NCI-H1092 treated with DMSO at 0.1 percent for 48 hours (cell line): ENCODE measurements around the gene MYO1E.
"Not testable (repeated sequence)": the region's sequence is repeated elsewhere in the genome, so short reads cannot be mapped to it uniquely, and the experiment has no call there.

Experiments used
- DNase-seq: peaks from one replicate; lab custom pipeline; 2025; lab: John Stamatoyannopoulos, UW

MYO1E gene

DNA sequence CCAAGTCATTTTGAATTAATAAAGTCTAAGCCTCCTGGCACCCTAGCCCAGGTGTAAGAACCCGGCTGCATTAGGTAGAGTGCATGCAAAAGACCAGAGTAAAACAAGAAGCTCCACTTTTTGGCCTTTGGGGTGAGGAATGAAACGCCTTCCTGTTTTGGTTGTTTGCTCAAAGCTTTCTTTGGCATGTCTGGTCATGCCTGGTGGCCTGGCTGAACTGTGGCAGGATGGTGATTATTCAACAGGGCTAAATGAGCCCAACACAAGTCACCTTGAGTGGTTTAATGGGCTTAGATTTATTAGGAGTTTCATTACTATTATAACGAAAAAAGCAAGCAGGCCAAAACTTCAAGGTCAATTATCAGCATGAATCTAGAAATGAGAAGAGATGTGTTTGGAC is 206.9 kb downstream of the MYO1E start:
- no peak for DNase-seq

DNA sequence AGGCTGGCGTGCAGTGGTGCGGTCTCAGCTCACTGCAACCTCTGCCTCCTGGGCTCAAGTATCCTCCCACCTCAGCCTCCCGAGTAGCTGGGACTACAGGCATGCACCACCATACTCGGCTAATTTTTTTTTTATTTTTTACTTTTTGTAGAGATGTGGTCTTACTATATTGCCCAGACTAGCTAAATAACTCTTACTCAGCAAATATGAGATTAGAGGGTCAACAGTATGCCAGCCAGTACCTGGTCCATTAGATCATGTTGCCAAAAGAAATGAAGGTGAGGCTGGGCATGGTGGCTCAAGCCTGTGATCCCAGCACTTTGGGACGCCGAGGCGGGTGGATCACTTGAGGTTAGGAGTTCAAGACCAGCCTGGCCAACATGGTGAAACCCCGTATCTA is 210.6 kb downstream of the MYO1E start:
- DNase-seq: not testable (repeated sequence)

DNA sequence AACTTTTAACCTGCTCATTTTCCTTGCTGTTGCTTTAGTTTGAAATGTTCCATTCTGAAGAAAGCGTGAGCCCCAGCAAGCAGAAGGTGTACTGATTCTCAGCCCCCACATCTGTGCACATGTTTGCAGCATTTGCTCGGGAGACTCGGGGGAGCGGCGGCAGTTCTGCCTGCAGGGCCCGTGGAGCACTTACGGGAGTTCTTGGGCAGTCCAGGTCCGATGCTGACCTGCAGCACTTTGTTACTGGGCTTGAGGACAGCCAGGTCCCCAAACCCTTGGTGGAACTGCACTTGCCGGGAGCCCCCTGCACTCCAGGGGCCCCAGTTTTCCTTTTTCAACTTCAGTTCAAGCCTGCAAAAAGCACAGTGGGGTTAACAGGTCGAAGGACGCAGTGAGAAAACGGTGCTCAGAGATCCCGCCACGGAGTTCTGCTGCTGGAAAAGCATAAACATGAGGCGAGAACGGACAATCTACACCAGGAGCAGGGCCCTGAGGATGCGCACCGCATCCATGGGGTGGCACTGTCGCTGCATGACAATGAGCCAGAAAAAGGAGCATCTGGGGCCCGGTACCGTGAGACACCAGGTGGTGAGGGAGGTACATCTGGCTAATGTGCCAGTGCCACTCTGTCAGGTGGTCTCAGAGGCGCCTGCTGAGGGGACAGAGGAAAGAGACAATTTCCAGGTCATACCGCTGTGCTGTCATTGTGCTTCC is 211.6 kb downstream of the MYO1E start:
- peak; percentile 46 for DNase-seq

DNA sequence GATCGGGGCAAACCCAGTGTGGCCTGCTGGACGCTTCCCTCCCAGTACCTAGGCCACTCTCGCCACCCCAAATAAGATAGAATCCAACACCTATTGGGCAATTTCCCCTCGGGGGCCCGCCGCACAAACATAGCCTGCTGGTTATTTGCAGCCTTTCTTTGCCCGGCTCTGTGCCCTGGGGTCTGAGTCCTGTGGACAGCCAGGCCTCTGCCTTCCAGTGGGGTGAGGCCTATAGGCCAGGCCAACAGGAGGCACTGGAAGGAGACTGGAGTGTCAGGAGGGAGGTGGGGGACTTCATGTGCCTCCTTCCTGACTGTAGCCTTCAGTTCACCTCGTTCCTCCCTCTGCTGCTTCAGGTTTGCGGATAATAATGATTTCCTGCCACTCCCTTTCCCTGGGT is 213.5 kb downstream of the MYO1E start:
- DNase-seq: no peak

DNA sequence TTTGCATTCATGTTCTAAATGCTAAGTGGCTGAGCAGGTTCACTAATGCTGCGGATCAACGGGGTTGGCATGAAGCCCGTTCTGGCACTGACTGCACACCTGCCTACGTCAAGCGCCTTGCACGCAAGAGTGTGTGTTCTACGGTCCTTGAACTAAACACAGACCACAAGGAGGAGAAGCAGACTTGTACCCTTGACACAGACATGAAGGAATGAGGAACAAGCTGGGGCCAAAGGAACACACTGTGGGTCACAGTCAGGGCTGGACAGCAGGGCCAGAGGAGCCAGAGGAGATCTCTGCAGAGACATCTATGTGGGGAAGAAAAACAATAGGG is 214.0 kb downstream of the MYO1E start:
- DNase-seq: no peak

DNA sequence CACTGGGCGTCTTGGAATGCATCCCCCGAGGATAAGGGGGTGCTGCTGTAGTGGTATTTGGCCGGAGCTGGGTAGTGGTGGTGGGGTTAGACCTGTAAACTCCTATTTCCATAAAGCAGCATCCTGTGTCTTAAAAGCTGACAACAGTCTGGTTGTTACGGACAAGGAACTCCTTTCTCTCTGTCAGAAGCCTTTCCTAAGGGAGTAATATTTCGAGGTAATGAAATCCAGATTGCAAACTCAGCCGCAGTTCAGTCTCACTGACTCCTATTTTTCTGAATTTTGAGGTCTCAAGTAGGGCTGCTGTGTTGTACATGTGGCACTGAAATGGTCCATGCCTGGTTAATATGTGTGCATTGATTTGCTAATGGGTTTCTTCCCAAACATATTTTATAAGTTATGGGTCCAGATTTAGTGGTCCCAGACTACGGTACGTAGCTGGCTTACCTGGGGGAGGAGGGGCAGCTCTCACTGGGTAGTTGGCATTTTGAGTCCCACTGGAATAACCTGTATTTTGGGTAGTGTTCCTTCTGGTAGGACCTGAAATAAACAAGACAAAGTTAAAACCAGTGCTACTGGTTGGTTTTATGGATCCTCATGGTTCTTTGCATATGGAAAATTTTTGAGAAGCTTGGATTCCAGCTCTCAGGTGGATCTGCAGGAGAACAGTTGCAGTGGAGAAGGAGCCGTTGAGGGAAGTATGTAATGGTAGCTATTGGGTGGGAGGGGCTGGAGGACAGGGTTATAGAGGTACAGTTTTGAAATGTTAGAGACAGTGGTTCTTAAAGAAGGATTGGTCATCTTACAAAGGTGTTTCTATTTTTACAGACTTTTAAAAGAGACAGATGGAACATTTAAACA is 214.6 kb downstream of the MYO1E start:
- DNase-seq: peak; percentile 1

DNA sequence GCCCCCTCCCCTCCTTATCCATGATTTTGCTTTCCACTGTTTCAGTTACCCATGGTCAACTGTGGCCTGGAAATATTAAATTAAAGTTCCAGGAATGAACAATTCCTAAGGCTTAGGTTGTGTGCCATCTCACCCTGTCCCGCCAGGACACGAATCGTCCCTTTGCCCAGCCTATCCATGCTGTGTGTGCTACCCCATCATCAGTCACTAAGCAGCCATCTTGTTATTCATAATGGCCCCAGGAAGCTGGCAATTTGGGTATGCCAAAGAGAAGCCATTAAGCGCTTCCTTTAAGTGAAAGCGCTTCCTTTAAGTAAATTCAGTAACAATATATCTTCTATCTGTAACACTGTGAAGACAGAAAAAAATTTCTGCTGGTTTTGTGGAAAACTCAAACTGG is 215.3 kb downstream of the MYO1E start:
- no peak for DNase-seq

DNA sequence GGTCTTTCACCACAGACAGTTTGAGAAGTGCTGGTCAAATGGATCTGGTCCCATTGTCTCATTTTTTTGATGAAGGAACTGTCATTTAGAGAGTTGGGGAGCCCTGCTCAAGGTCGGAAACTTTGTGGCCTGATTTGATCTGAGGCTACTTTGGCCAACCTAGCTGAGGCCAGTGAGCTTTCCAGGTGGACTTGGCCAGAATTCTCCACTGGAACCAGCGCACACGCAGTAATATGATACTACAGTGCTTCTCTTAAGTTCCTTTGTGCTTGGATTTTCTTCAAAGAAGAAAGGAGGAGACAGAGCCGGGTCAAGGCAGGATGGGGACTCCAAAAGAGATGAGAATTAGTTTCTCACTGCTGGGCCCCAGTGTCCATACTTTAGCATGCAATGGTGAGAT is 217.2 kb downstream of the MYO1E start:
- DNase-seq: no peak

DNA sequence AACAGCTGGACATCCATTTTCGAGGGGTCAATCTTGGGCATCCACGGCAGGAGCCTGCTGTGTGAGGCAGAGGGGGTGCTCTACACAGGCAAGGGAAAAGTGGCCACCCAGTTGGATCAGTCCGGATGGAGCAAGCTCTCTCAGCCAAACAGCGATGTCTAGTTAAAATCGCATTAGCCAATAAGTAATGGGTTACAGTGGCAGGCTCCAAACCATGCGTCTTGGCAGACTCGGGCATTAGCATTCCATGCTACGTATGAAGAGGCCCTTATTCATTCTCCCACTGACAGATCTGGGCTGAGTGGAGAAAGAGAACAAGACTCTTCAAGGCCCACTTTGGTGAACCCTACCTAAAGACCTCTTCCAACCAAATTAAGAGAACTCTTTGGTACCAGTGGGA is 218.4 kb downstream of the MYO1E start:
- no peak for DNase-seq

DNA sequence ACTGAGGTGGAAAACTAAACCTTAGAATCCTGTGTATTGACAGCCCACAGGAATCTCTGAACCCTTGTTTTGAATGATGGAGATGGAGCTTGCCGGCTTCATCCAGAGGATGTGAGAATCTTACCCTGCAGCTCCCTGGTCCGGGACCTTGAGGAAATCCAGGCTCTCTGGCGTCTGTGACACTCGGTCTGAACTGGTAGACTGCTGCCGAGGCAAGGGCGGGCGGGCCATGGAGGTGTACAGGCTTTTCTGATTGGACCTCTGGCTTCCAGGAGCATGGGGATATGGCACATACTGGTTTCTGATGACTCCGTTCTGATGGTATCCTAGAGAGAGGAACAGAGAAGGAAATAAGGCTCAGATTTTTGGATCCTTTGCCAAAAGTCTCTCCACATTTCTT is 219.2 kb downstream of the MYO1E start:
- no peak for DNase-seq

DNA sequence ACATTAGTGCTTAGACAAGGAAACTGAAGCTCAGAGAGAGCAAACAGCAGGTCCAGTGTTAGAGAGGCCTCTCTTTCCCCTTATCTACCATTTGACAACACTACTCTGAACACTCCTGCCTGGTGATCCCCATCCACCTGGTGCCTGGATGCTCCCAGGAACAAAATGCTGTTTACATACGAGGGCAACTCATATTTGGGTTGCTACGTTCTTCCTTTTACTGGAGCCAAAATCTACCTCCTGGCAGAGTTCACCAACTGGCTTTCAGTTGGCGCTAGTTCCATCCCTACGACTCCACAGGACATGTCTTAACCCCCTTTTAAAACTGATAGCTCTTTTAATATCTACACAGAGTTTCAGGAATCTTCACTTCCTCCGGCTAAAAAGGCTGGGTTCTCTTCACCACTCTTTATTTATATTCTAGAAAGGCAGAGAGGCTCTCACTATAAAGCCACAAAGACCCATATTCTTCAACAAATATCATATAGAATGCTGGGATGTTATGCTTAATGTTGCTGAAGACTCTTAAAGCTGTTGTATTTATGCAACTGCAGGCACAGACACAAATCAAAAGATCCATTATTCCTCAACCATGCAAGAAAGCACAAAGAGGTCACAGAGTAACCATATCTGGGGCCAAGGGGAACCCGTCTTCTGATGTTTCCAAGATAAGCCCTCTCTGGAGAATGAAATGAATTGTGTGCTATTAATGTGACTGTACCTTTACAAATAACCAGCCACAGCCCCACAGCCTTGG is 219.8 kb downstream of the MYO1E start:
- DNase-seq: no peak

DNA sequence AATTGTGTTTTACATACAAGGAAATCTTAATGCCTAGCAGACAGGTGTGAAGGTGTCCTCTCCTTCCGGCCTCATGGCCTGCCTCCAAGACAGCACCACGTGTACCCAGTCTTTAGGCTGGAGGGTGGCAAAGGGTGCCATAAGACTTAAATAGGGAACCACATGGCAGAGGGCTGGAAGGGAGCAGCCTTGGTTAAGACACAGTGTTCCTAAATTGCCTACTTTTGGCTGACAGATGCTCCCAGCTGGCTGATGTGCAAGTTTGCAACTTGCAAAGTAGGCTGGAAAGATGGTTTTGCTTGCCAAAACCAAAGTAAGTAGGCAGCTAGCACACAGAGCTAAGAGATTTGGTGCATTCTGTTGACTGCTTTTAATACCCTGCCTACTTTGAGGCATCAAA is 222.5 kb downstream of the MYO1E start:
- no peak for DNase-seq

DNA sequence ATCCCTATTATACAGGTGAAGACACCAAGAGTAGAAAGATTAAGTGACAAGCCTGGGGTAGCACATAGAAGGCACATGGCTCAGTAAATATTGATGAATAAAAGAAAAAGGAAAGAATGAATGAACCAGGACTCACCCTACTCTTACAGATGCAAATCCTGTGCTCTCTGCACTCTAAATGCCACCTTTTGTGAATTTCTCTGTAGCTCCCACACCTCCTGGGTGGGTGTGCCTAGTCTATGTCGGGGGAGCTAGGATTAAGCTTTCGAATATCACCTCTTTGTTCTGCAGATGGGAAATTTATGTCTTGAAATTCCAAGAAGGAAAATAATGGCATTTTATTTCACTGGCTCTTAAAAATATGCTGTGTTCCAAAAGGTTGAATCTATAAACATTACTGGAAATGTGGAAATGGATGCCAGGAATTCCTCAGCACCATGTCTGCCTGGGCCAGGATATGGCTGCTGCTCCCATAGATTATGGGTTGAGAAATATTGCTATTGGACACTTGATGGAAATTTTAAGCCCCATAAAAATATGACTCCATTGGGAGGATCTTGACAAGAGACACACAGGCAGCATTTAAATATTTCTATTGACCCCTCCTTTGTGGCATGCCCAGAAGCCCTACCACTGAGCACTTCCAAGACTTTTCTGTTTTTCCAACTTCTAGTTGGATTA is 224.4 kb downstream of the MYO1E start:
- DNase-seq: no peak

DNA sequence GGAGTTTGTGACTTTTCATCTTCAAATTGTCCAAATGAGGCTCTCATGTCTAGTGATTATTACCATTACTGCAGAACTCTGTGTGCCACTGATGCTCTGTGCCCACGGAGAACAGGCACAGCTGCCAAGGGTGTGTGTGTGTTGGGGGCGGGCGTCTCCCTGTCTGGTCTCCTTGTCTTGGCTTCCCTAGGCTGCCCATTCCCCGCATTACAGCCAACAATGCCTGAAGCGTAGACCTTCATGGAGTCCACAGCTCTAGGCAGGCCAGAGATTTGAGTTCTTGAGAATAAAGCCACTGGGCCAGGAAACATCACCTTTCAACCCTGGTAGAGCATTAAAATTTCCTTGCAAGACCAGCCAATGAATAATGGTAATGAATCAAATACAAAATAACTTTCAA is 225.0 kb downstream of the MYO1E start:
- no peak for DNase-seq

DNA sequence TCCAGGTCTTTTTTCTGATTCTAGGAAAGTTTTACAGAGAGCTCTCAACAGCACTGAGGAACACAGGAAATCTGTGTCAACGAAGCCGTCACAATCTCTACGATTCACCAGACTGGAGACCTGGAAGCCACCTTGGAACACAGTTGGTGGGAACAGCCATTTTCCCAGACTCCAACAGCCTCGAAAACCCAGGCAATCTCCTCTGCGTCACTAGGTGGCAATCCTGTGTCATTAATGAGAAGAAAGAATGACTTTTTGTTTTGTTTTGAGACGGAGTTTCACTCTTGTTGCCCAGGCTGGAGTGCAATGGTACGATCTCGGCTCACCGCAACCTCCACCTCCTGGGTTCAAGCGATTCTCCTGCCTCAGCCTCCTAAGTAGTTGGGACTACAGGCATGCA is 228.1 kb downstream of the MYO1E start:
- DNase-seq: not testable (repeated sequence)

DNA sequence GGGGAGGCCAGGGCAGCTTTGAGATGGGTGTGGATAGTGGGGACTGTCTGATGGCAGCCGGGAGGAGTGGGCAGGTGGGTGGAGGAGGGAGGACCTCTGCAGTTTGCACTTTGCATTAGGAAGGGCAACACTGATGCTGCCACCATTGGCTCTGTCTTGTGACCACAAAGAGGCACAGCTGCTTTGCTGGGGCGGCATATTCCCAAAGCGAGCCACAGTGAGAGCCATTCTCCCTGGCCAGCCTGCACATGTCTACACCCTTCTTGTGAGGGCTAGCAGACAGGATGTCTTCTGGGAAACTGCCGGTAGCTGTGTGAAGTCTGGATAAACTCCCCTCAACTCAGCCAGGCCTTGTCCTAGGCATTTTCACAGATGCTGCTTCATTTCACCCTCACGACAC is 229.4 kb downstream of the MYO1E start:
- no peak for DNase-seq

DNA sequence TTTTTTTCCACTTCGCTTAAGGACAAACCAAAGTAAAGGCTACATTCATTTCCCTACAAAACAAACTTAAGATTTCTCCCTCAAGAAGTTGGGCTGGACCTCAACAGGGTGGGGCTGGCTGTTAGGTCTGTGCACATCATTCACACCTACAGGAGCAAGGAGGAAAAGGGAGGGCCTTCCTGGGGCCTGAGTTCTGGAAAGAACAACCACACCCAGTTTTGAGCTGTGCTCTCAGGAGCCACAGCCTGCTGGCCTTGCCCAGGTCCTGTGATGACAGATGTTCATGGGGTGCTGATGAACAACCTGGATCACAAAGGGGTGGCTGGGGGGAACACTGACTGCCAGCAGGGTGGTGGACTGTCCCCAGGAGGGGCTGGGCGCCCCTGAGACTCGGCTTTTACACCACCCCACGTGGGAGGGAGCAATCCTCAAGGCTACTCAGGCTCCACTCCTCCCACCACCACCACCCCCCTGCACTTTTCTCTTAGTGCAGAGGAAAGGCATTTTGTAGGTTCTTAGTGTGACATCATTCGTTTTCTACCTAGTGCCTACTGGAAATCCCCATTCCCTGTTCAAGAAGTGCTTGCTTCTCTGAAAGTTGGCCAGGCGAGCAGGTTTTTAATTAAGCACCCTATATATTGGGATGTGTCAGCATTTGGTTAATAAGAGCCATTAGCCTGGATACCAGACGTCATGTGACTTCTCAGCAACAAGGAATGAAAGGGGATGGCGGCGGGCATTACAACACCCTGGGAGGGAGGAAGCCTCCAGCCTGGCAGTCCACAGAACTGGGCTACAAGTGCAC is 232.0 kb downstream of the MYO1E start:
- DNase-seq: no peak

DNA sequence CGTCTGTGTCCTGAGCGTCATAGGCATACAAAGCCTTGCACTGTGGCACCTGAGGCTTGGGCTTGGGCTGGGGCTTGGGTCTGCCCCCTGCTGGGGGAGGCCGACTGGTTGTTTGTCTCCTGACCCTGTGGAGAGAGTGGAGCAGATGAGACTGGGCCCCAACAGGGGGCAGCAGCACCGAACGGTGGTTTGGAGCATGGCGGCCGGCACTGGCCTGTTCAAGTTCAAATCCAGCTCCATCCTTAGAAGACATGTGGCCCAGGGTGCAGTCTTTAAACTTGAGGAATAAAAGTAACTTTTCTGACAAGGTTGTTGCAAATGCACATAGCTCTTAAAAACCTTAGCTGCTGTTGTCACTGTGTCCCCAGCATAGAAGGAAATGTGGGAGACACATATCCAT is 234.4 kb downstream of the MYO1E start:
- DNase-seq: peak; percentile 1

DNA sequence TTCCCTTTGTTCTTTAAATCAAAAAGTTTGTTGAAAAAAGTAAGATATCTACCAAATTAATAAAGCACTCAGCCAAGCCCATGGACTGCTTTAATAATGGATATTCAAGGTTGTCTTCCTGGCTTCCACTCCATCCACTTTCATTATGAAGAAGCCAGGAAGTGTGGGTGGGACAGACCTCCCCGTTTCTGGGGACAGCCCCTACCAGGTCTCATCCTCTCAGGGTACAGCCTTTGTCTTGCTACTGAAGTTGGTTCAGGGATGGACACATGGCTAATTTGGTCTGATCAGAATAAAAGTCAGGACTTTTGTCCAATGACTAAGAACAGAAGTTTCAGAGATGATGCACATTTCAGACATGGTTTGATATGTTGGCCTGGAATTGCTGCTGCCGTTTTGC is 235.1 kb downstream of the MYO1E start:
- no peak for DNase-seq

DNA sequence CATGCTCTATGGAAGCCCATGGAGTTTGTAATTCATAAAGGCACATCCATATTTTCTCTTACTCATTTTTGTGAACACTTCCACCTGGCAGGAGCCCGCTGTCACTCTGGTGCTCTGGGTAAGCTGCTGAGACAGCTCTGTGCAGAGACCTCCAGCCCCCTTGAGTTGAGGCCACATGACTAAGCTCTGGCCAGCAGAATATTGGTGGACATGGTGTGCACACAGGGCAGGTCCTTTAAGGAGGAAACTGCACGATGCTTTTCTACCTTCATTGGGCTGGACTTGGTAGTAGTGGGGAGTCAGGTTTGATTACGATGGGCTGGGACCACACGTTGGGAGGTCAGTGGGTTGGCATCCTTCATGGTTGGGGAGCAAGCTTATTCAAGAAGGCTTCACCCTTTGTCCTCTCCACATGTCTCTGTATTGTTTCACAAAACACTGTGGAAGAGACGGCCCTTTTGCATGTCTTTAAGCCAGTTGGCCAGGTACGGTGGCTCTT is 238.7 kb downstream of the MYO1E start:
- no peak for DNase-seq

DNA sequence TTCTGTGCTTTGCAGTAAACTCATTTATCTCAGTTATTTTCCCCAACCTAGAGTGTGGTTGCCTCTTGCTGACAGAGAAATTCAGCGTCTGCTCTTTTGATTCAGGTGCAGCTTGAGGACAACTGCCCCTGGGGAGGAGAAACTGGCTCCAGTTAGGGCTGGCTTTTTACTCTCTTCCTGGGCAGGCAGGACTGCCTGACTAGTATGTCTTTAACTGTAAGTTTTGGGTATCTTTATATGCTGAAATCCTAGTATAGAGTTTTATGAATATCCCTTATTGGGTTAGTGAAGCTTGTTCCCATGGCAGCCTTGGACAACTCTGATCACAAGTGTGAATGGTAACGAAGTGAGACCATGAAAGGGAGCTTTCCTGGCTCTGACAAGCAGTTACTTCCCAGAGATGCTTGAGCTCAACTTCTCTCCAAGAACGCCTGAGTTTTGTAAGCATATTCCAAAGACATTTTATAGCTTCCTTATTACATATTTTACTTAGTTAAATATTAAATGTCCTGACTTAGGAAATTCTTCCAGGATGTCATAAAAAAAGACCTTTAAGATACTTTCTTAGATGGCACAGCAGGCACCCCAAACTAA is 240.6 kb downstream of the MYO1E start:
- DNase-seq: no peak
